Measurements from ENCODE around the gene CDH1.

- TF ChIP-seq, protein P1, sequence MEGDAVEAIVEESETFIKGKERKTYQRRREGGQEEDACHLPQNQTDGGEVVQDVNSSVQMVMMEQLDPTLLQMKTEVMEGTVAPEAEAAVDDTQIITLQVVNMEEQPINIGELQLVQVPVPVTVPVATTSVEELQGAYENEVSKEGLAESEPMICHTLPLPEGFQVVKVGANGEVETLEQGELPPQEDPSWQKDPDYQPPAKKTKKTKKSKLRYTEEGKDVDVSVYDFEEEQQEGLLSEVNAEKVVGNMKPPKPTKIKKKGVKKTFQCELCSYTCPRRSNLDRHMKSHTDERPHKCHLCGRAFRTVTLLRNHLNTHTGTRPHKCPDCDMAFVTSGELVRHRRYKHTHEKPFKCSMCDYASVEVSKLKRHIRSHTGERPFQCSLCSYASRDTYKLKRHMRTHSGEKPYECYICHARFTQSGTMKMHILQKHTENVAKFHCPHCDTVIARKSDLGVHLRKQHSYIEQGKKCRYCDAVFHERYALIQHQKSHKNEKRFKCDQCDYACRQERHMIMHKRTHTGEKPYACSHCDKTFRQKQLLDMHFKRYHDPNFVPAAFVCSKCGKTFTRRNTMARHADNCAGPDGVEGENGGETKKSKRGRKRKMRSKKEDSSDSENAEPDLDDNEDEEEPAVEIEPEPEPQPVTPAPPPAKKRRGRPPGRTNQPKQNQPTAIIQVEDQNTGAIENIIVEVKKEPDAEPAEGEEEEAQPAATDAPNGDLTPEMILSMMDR (IDR thresholded peaks at IDR 0.05) = no peak
- TF ChIP-seq POLR2A (IDR thresholded peaks at IDR 0.05) (no peak), EP300 (IDR thresholded peaks at IDR 0.05) (no peak)
Measured at GRCh38 chr16:68750193-68750695, 13.2 kb downstream of the CDH1 start.

All from tibial nerve (tissue), 4 donors.